ENCODE results near the gene TMEM178B.

GRCh38 chr7:141342621-141343408, 269.0 kb downstream of the TMEM178B start:
- TF ChIP-seq ZNF251 (CRISPR knock-in tag; IDR thresholded peaks at IDR 0.05) (no peak), HOXA7 (CRISPR knock-in tag; IDR thresholded peaks at IDR 0.05) (no peak), NCOA2 (CRISPR knock-in tag; IDR thresholded peaks at IDR 0.05) (no peak)

Data from HepG2 (cell line).